ENCODE data around the gene ENTR1. TPM values are rescaled to one million over a fixed set of nuclear protein-coding genes. Genes with fewer than 3 reads are reported as not detected.
A peak's percentile ranks its signal among the peaks of the same experiment; 100 is the strongest.

ENTR1 gene
- total and polyA plus RNA-seq, 2 donors (not counting 1 experiment from before 2014, with no cell fraction given): 77.7 to 86.3 TPM

- Histone ChIP-seq H3K9me3 (ENCODE audit: control extremely low read depth in 1 of 3, control insufficient read depth in 2 of 3, insufficient read depth in 1 of 3, low read length in 2 of 3) (peaks cover 0 to 10% (median 0%) of the 10 kb centered on the region in 3 donors), H3K27ac (ENCODE audit: low read length in 2 of 2) (peak within 1 kb of the TSS; percentile 40 to 53), H3K36me3 (replicated peaks in 1 of 2; ENCODE audit: control extremely low read depth in 1 of 2, control insufficient read depth in 1 of 2, extremely low read depth in 1 of 2, insufficient read depth in 2 of 2, low read length in 1 of 2) (peaks cover 0 to 13% of the 10 kb centered on the region in 2 experiments), H3K4me1 (ENCODE audit: control insufficient read depth in 2 of 2, insufficient read depth in 2 of 2, low read length in 2 of 2) (peaks cover 5 to 10% of the 10 kb centered on the region in 2 donors), H3K27me3 (replicated peaks in 1 of 4; ENCODE audit: control extremely low read depth in 1 of 4, control insufficient read depth in 3 of 4, insufficient read depth in 4 of 4, low read length in 3 of 4) (no peaks in the 10 kb centered on the region), H2AFZ (ENCODE audit: insufficient read depth, low read depth, low read length, poor library complexity, severe bottlenecking) (peak within 1 kb of the TSS; percentile 78), H4K20me1 (ENCODE audit: control insufficient read depth, insufficient read depth, low read length, poor library complexity, severe bottlenecking) (peaks cover 19% of the 10 kb centered on the region), H3K4me2 (replicated peaks; ENCODE audit: low read depth, low read length, poor library complexity, severe bottlenecking) (peak within 1 kb of the TSS; percentile 77), H3K4me3 (ENCODE audit: control extremely low read depth in 1 of 5, extremely low read depth in 1 of 5, insufficient read depth in 1 of 5, low read depth in 2 of 5, low read length in 4 of 5) (peak within 1 kb of the TSS; percentile 3 to 97 (median 71)), H3K79me2 (ENCODE audit: control insufficient read depth, insufficient read depth, low read length) (no peaks in the 10 kb centered on the region), H3K9ac (ENCODE audit: low read length) (peak within 1 kb of the TSS; percentile 78)
- DNase-seq: peak; percentile 93
- no peaks in the 10 kb centered on the region for H3K9me3 Mint-ChIP-seq (ENCODE audit: insufficient read depth)
- H3K27ac Mint-ChIP-seq: peak within 1 kb of the TSS; percentile 93
- H3K27me3 Mint-ChIP-seq: no peaks in the 10 kb centered on the region
- intact Hi-C loops (cut with micrococcal nuclease): loop anchor here (1.0 to 5.0 kb wide), 8 partner anchors 21 to 456 kb away; partner anchors contain the start of genes CAMSAP1, ENTR1, PMPCA and QSOX2
- POLR2A ChIA-PET: interaction anchor here (0.5 to 1.3 kb wide), 7 partner anchors 41 to 886 kb away, joined by 3 to 5 read pairs (median 4); partner anchors contain the start of genes ENTR1 and PMPCA
- peaks cover 10% of the 10 kb centered on the region for H3K4me1 Mint-ChIP-seq
- H3K4me3 Mint-ChIP-seq: peak within 1 kb of the TSS; percentile 89
- CTCF ChIA-PET: interaction anchor here (0.8 to 2.9 kb wide), 16 partner anchors 18 to 397 kb away, joined by 3 to 21 read pairs (median 4); partner anchors contain the start of genes GPSM1 and INPP5E
- TF ChIP-seq EZH2 (IDR thresholded peaks at IDR 0.05; ENCODE audit: borderline replicate concordance, insufficient read depth, low read depth, low read length, poor library complexity, severe bottlenecking) (no peak), CTCF (IDR thresholded peaks at IDR 0.05) (peak; percentile 97)
- peak; percentile 93 for ATAC-seq (ENCODE audit: low read depth)
- 2% methylated on average over 93 of the region's 97 CpGs for WGBS (ENCODE audit: insufficient coverage)
Observed at GRCh38 chr9:136363106-136363948, 47.1 kb downstream of the ENTR1 start, which contains the start of gene DNLZ. Gene DNLZ, minus strand, starts transcription at chr9:136363744. Its CDS starts 30 bp downstream, at chr9:136363714.

All from B cell (primary cell).